HUES64 (cell line): ENCODE data around the gene VPS8.

Experiments used
- H3K27ac ChIP-seq: 2 replicates; pipeline ENCODE4 v1.7.0; 2013; ENCODE audit warnings: low read depth, low read length, inconsistent platforms
- H3K27me3 ChIP-seq: 2 replicates; pipeline ENCODE4 v1.6.1; 2013; ENCODE audit warnings: mild to moderate bottlenecking, low read length; ENCODE audit not compliant: insufficient read depth
- H3K36me3 ChIP-seq: 2 replicates; pipeline ENCODE4 v1.6.1; 2013; ENCODE audit warnings: mild to moderate bottlenecking, low read length; ENCODE audit not compliant: insufficient read depth
- H3K4me1 ChIP-seq: 2 replicates; pipeline ENCODE4 v1.6.1; 2013; ENCODE audit warnings: mild to moderate bottlenecking, low read length, moderate library complexity; ENCODE audit not compliant: insufficient read depth
- H3K4me3 ChIP-seq: 2 replicates; pipeline ENCODE4 v1.5.1; 2013; ENCODE audit warnings: mild to moderate bottlenecking, low read length, moderate library complexity
- H3K9ac ChIP-seq: 2 replicates; pipeline ENCODE4 v1.6.1; 2013; ENCODE audit warnings: mild to moderate bottlenecking, low read depth, low read length
- H3K9me3 ChIP-seq: 2 replicates; pipeline ENCODE4 v1.6.1; 2013; ENCODE audit warnings: low read depth, low read length; ENCODE audit not compliant: insufficient read depth
- WGBS: fragments of 150-250, 120-280 bp; methylation state at CpG from one replicate; pipeline ENCODE4 v1.1.7; 2013; ENCODE audit warnings: missing lambda C conversion rate; 5-methylcytosine and 5-hydroxymethylcytosine counted together

Gene VPS8

GRCh38 chr3:184874709-184875644, 63.0 kb downstream of the VPS8 start:
- WGBS = 85% methylated on average over 5 of the region's 5 CpGs
- H3K9me3 ChIP-seq = no peaks in the 10 kb centered on the region
- no peak overlapping the region for H3K9ac ChIP-seq
- H3K4me3 ChIP-seq = no peak overlapping the region
- H3K27ac ChIP-seq = no peak overlapping the region
- no peaks in the 10 kb centered on the region for H3K27me3 ChIP-seq
- H3K36me3 ChIP-seq = peaks cover 19% of the 10 kb centered on the region
- no peaks in the 10 kb centered on the region; the same call in 1 of the 2 replicates for H3K4me1 ChIP-seq

DNA sequence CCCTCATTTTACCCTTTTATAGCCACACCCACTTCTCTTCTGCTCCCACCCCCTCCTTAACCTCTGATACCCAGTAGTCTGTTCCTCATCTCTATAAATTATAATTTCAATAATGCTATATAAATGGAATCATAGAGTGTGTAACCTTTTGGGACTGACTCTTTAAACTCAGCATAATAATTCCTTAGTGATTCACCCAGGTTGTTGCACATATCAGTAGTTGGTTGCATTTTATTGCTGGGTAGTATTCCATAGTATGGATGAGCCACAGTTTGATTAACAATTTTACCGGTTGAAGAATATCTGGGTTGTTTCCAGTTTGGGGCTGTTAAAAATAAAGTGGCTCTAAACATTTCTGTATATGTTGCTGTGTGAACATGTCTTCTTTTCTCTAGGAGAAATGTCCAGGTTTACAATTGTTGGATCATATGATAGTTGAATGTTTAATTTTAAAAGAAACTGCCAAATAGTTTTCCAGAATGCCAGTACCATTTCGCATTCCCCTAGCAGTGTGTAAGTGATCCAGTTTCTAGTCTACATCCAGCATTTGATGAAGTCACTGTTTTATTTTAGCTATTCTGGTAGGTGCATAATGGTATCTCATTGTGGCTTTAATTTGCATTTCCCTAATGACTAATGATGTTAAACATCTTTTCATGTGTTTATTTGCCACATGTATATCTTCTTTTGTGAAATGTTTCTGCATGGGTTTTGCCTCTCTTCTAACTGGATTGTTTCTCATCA, 68.5 kb downstream of the VPS8 start:
- H3K9ac ChIP-seq = no peak overlapping the region
- H3K9me3 ChIP-seq = no peaks in the 10 kb centered on the region
- 98% methylated on average over 2 of the region's 2 CpGs for WGBS

GRCh38 chr3:184884359-184885017, 72.5 kb downstream of the VPS8 start:
- WGBS = 97% methylated on average over 1 of the region's 1 CpG
- Histone ChIP-seq H3K9me3 (no peaks in the 10 kb centered on the region), H3K4me1 (peaks cover 9% of the 10 kb centered on the region; the same call in 1 of the 2 replicates), H3K27me3 (no peaks in the 10 kb centered on the region), H3K9ac (no peak overlapping the region), H3K36me3 (no peaks in the 10 kb centered on the region), H3K4me3 (no peak overlapping the region), H3K27ac (no peak overlapping the region)

More for the DNA sequence above, 68.5 kb downstream of the VPS8 start:
- no peak overlapping the region for H3K4me3 ChIP-seq
- no peak overlapping the region for H3K27ac ChIP-seq
- H3K27me3 ChIP-seq = no peaks in the 10 kb centered on the region
- peaks cover 5% of the 10 kb centered on the region; the same call in 1 of the 2 replicates for H3K4me1 ChIP-seq
- H3K36me3 ChIP-seq = peaks cover 6% of the 10 kb centered on the region; the same call in 1 of the 2 replicates

DNA sequence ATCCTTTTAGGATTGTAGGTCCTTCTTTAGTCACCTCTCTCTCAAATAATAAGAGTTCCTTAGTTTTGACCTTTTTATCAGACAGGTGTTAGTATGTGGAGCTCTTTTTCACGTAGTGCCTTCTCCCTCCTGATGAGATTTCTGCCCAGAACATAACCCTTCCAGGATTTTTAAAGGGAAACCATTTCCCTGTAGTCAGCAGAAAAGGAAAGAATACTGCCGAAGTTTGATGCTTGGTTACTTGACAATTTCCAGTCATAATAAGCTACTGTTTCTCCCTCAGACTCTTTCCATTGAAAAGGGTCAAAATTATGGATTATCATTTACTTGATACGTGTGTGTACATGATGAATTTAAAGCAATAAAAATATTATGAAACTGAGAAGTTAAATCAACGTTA, 73.1 kb downstream of the VPS8 start:
- H3K9ac ChIP-seq = no peak overlapping the region
- H3K27me3 ChIP-seq = no peaks in the 10 kb centered on the region
- H3K27ac ChIP-seq = no peak overlapping the region
- WGBS = 95% methylated on average over 4 of the region's 4 CpGs
- H3K4me1 ChIP-seq = peaks cover 16% of the 10 kb centered on the region
- no peaks in the 10 kb centered on the region for H3K9me3 ChIP-seq
- no peak overlapping the region for H3K4me3 ChIP-seq
- no peaks in the 10 kb centered on the region for H3K36me3 ChIP-seq

GRCh38 chr3:184887574-184887973, 75.6 kb downstream of the VPS8 start:
- 98% methylated on average over 2 of the region's 2 CpGs for whole genome bisulfite sequencing

DNA sequence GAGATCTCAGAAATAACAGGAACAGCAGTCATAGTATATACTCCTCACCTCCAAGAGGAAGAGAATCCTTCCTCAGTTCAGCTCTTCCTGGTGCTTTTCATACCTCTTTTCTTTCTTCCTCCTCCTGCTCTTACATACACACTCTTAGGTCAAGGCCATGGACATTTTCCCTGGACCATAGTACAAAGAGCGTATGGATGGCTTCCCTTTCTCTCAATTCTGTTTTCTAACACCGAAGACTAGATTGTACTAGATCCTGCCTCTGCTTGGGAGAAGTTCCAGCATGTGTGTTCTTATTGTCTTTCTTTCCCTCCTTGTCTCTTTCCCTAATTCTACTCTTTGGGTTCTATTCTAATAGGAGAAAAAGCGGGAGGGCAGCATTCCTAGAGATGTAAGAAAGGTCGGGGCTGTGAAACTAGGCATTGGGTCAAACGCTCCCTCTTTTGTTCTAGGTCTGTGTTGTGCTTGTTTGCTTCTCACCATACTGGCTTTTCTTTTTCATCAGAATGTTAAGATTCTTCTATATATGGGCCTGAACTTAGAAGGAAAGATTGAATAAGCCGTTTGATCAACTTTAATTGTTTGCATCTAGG, 77.4 kb downstream of the VPS8 start:
- Histone ChIP-seq H3K4me1 (peaks cover 11% of the 10 kb centered on the region), H3K9ac (no peak overlapping the region), H3K36me3 (no peaks in the 10 kb centered on the region), H3K27ac (peak overlapping the region; percentile 27; the same call in 1 of the 2 replicates), H3K4me3 (no peak overlapping the region), H3K27me3 (no peaks in the 10 kb centered on the region), H3K9me3 (no peaks in the 10 kb centered on the region)
- 93% methylated on average over 5 of the region's 6 CpGs for WGBS

More at GRCh38 chr3:184887574-184887973, 75.6 kb downstream of the VPS8 start:
- Histone ChIP-seq H3K36me3 (no peaks in the 10 kb centered on the region), H3K4me3 (no peak overlapping the region), H3K9ac (no peak overlapping the region), H3K9me3 (no peaks in the 10 kb centered on the region), H3K27me3 (no peaks in the 10 kb centered on the region), H3K4me1 (peaks cover 11% of the 10 kb centered on the region), H3K27ac (no peak overlapping the region)

DNA sequence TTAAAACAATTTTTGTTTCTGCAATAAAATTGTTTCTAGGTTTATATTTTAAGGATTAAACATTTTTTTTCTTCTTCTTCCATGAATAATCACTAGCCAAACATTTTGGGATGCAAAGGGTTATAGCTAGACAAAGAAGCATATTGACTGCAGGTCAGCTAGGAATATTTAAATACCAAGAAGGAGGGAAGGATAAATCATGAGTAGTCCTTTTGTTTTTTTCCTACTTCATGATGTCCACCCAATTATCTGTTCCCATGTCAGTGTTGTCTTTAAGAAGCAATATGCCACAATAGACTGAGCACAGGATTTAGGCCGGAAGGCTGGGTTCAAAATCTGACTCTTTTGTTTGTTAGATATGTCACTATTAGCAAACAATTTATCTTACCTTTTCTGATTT, 82.1 kb downstream of the VPS8 start:
- WGBS = no CpG with 5 or more reads among the region's 1 CpG
- Histone ChIP-seq H3K9ac (no peak overlapping the region), H3K36me3 (no peaks in the 10 kb centered on the region), H3K4me1 (peaks cover 19% of the 10 kb centered on the region), H3K27ac (no peak overlapping the region), H3K4me3 (no peak overlapping the region), H3K27me3 (no peaks in the 10 kb centered on the region), H3K9me3 (no peaks in the 10 kb centered on the region)

DNA sequence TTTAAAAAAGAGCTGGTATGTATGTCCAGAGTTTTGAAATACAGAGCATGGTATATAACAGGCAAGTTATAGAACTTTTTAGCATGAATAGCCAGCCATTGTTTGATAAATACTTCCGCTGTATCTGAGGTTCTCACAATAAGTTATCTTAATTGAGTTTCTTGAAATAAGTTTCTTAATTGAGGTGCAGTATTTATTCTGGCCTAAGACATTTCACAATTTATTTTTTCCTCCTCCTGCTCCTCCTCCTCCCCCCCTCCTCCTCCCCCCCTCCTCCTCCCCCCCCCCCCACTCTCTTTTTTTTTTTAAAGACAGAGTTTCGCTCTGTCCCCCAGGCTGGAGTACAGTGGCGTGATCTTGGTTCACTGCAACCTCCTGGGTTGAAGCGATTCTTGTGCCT, 83.4 kb downstream of the VPS8 start:
- H3K9me3 ChIP-seq = no peaks in the 10 kb centered on the region
- no peaks in the 10 kb centered on the region for H3K27me3 ChIP-seq
- 92% methylated on average over 4 of the region's 4 CpGs for WGBS
- peaks cover 21% of the 10 kb centered on the region for H3K4me1 ChIP-seq
- no peak overlapping the region for H3K4me3 ChIP-seq
- no peaks in the 10 kb centered on the region for H3K36me3 ChIP-seq
- H3K9ac ChIP-seq = no peak overlapping the region
- H3K27ac ChIP-seq = no peak overlapping the region

DNA sequence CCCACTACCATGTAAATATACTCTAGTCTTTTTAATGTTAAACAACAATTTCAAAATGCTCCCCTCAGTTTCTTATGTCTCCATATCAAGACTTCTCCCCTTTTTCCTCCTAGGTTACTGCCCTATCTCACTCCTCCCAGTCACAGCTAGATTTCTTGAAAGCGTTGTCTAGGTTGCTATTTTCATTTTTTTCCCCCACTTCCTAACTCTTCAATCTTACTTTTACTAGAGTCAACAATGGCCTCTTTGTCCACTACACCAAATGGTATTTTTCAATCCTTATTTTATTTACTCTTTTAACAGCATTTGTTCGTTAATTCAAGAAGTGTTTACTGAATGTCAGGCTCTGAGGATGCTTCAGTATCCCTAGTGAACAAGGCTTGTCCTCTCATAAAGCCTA, 84.4 kb downstream of the VPS8 start:
- H3K4me3 ChIP-seq = no peak overlapping the region
- H3K9ac ChIP-seq = no peak overlapping the region
- H3K27ac ChIP-seq = no peak overlapping the region
- peaks cover 30% of the 10 kb centered on the region for H3K4me1 ChIP-seq
- H3K27me3 ChIP-seq = no peaks in the 10 kb centered on the region
- 97% methylated on average over 2 of the region's 2 CpGs for WGBS
- H3K9me3 ChIP-seq = no peaks in the 10 kb centered on the region
- H3K36me3 ChIP-seq = no peaks in the 10 kb centered on the region

- no peaks in the 10 kb centered on the region for H3K27me3 ChIP-seq
- H3K9me3 ChIP-seq = peaks cover 11% of the 10 kb centered on the region
- peaks cover 8% of the 10 kb centered on the region; the same call in 1 of the 2 replicates for H3K36me3 ChIP-seq
- peak overlapping the region; percentile 67 for H3K9ac ChIP-seq
- peak overlapping the region; percentile 90 for H3K27ac ChIP-seq
- H3K4me1 ChIP-seq = peaks cover 35% of the 10 kb centered on the region
- 25% methylated on average over 5 of the region's 5 CpGs for WGBS
- H3K4me3 ChIP-seq = peak overlapping the region; percentile 30
Measured at GRCh38 chr3:184899953-184900595, 88.1 kb downstream of the VPS8 start.
